Smooth muscle cell of the brain vasculature (primary cell): ENCODE results near the gene IRX1.

Experiments used
- DNase-seq: peaks from one replicate; pipeline ENCODE4 v3.0.0-alpha.2; 2012; ENCODE audit warnings: low read depth, low spot score

Gene IRX1

GRCh38 chr5:3595006-3595961, at the start of gene IRX1:
TSS of gene IRX1 (plus strand) at chr5:3595832. CDS start at chr5:3596106, 274 bp downstream.
- DNase-seq, result no peak

DNA sequence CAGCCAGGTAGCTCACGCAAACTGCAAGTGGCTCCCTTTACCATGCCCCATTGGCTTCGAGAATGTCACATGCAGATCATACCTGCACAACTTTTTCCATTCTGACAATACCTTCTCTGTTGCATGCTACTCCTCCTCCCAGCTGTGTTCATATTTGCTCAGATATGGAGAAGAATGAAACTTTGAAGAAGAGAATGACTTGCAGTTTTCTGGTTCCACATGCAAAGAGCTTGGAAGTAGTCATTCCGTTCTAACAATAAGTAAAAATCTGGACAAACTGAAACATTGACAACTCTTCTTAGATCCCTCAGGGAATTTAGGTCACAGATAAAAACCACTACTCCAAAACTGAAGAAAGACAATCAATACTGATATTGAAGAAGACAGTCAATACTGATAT, 49.6 kb upstream of the IRX1 start:
- DNase-seq, result no peak

GRCh38 chr5:3564116-3564515, 31.5 kb upstream of the IRX1 start:
- no peak for DNase-seq

GRCh38 chr5:3564827-3565518, 30.7 kb upstream of the IRX1 start:
- no peak for DNase-seq

- no peak for DNase-seq
Measured at GRCh38 chr5:3584724-3585531, 10.7 kb upstream of the IRX1 start.

- DNase-seq, result no peak
Measured at GRCh38 chr5:3590161-3590966, 5.3 kb upstream of the IRX1 start.

- DNase-seq, result no peak
Measured at GRCh38 chr5:3590967-3591900, 4.4 kb upstream of the IRX1 start.

GRCh38 chr5:3592298-3592697, 3.3 kb upstream of the IRX1 start:
- no peak for DNase-seq

DNA sequence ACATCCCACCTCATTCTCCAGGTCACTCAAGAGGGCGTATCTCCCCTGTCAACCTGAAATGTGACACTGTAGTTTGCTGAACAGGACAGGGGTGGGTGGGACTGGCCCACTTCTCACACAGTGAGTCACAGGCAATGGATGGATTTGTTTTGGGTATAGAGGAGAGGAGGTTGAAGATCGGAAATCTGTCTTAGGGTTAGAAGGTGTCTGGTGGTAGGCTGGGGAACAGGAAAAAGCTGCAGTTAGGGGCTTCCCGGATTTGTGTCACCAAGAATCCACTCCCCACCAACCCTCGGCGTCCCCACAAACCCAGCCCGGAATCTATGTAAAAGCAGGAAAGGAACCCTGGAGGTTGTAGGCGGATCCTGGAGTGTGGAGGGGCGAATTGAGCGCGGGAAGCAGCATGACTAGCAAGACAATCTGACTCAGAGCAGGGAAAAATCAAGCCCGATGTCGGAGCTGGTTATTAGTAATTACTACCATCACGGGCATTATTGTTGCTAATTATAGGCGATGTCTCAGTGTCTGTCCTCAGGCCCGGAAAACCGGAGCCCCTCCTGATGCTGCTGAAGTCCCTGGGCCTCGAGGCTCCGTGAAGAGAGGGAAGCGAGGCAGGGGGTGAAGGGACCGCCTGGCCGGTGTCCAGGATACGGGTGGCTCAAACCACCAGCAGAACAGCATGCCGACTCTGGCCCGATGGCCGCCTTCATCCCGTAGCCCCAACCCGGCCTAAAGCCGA, 1.7 kb upstream of the IRX1 start:
- no peak for DNase-seq

- DNase-seq, result no peak
Measured at GRCh38 chr5:3594510-3595005, 1.1 kb upstream of the IRX1 start.

DNA sequence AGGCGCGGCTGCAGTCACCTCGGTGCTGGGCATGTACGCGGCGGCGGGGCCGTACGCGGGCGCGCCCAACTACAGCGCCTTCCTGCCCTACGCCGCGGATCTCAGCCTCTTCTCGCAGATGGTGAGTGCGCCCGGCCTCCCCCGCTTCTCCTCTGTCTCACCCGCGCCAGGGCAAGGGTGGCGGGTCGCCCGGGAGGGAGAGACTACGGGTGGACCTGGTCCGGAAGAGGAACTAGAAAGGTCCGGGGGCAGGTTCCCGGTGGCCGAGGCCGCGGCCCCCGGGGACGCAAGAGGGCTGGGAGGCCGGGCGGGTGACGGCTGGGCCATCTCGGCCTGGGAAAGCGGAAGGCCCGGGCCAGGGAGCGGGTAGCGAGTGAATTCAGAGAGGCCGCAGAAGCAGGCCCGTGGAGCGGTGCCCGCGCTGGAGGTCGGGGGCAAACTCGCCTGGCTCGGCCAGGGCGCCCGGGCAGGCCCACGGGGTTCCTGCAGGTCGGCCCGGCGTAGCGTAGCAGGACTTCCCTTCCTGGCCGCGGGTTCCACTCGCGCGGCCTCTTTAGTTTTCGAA, 711 bp downstream of the IRX1 start:
- DNase-seq, result no peak

GRCh38 chr5:3596857-3597166, 1.2 kb downstream of the IRX1 start:
- no peak for DNase-seq

DNA sequence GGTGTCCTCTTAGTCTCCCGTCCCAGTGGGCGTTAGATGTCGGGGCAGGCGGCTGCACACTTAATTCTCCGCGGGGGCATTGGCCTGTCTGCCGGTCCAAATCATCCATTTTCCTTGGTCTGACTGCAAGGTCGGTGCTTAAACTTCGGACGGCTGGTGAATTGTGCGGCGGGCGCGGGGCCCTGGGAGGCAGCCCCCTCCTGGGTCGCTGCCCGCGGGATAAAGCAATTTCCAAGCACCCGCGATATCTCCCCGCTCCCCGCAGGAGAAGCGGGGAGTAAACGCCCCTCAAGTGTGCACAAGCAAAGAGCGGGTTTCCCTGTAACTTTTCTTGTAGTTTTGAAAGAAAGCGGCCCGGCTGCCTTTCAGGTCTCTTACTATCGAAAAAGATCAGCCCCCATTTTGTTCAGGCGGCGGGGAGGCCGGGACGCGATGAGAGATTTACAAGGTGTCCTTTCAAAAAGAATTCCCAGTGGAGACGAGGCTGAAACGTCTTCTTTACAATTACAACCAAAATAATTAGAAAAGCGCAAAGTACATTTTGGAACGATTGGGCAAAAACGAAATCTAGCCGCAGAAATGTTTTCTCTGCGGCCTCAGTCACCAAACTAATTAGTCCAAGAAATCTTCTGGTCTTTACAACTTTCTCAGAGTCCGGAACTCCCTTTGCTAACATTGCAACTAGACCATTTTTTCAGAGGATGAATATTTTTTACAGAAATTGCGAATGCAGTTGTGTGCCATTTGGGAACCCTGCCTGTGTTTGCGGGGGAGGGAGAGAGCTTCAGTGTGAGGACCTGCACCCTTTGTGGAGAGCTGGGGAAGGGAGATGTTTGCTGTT, 1.8 kb downstream of the IRX1 start:
- DNase-seq, result no peak

DNA sequence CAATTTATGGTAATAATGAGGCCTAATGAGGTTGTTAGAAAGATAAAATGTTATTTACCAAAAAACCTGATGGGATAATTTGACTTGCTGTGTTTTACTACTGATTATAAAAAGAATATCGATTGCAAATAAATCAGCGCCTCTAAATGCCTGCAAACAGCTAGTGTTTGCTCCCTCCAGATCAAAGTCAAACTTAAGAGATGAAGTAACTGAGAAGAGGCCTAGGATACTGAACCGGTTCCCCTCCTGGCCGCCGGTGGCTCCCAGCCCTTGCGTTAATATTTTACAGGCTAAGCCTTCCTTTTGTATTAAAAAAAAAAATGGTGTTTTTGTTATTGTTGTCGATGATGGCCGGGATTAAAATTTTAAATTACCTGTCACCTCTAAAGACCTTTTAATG, 2.6 kb downstream of the IRX1 start:
- no peak for DNase-seq

DNA sequence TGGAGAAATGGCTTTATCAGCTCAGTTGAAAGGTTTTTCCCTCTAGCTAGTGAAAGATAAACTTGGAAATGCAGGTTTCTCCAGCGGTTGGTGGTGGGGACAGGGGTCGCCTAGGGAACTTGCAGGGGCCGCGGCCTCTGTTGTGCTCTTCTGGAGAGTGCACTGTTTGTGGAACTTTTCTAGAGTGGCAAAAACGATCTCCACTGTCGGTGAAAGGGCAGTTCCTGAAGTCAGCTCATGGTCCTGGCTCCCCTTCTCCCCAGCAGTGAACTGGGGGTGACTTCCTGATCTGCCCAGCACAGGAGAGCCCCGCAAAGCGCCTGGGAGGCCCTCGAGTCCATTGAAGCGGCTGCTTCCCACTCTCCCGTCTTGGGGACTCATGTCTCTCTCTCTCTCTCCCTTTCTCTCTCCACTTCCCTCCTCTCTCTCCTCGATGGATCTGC, 3.2 kb downstream of the IRX1 start:
- no peak for DNase-seq

- DNase-seq, result no peak
Measured at GRCh38 chr5:3599226-3600105, 3.8 kb downstream of the IRX1 start.
